SW 1271 (cell line): ENCODE results near the gene RNF40.
"Not testable (repeated sequence)": the region's sequence is repeated elsewhere in the genome, so short reads cannot be mapped to it uniquely, and the experiment has no call there.

Source experiments
- DNase-seq, 2 experiments: peaks; one replicate each; lab custom pipeline; 2025; lab: John Stamatoyannopoulos, UW

RNF40 gene

GRCh38 chr16:30820952-30821421 lies 58.9 kb downstream of the RNF40 start:
- no peak for DNase-seq

- DNase-seq: not testable (repeated sequence)
Measured at GRCh38 chr16:30821441-30821840, 59.3 kb downstream of the RNF40 start.

GRCh38 chr16:30821891-30822290 lies 59.8 kb downstream of the RNF40 start:
- DNase-seq: no peak
